ENCODE measurements around the gene CCDC51. TPM values are rescaled to one million over a fixed set of nuclear protein-coding genes. Genes with fewer than 3 reads are reported as not detected.

The CCDC51 gene
- total and polyA plus RNA-seq, 2 experiments from 2014 or later, result 20.8 to 24.1 TPM

DNA sequence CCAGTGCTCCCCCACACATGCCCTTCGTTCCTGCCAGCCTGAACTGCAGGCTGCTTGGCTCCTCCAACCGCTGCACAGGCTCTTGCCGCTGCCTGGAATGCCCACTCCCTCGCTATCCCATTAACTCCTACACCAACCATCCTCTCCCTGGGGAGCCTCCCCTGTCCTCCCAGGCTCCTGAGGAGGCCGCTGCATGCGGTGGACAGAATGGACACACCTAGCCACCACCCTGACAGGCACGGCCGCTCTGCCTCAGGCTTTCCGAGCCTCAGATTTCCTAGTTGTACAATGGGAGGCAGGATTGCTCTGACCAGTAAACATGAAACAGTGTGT lies 12.3 kb downstream of the CCDC51 start:
- H4K20me1 ChIP-seq (replicated peaks; ENCODE audit: insufficient read depth), result peaks cover 21% of the 10 kb centered on the region
- Mint-ChIP-seq H3K9me3 (peaks cover 3% of the 10 kb centered on the region; the same call in 1 of the 3 replicates), H3K36me3 (ENCODE audit: low read depth) (peaks cover 43% of the 10 kb centered on the region), H3K4me1 (peaks cover 61% of the 10 kb centered on the region), H3K27ac (peak overlapping the region; percentile 92; the same call in 1 of the 2 replicates), H3K4me3 (peak overlapping the region; percentile 86), H3K27me3 (ENCODE audit: insufficient read depth, low read depth, poor library complexity) (peaks cover 18% of the 10 kb centered on the region)
- ATAC-seq (no peak), DNase-seq (ENCODE audit: low spot score) (no peak)
- H3K4me1 ChIP-seq (ENCODE audit: insufficient read depth), result peaks cover 35% of the 10 kb centered on the region
- H3K4me2 ChIP-seq, result peak overlapping the region; percentile 86
- peaks cover 65% of the 10 kb centered on the region for H3K79me2 ChIP-seq (replicated peaks; ENCODE audit: insufficient read depth)
- H3K27ac ChIP-seq (ENCODE audit: low read depth), result 0 out of 2 replicates have a peak overlapping the region, but pooled peaks have one; percentile 19
- H2AFZ ChIP-seq, result no peak overlapping the region
- H3K9me2 ChIP-seq (ENCODE audit: insufficient read depth), result no peaks in the 10 kb centered on the region
- peaks cover 10% of the 10 kb centered on the region for H3K36me3 ChIP-seq (ENCODE audit: insufficient read depth)
- H3K4me3 ChIP-seq, result peak overlapping the region; percentile 84
- peaks cover 20% of the 10 kb centered on the region for H3F3A ChIP-seq (replicated peaks; ENCODE audit: low read depth)
- H3K27me3 ChIP-seq (ENCODE audit: insufficient read depth), result no peaks in the 10 kb centered on the region
- TF ChIP-seq NANOG (IDR thresholded peaks at IDR 0.05; ENCODE audit: borderline replicate concordance) (no peak), JUNB (IDR thresholded peaks at IDR 0.05; ENCODE audit: unreplicated experiment) (no peak), EZH2phosphoT487 (IDR thresholded peaks at IDR 0.05; ENCODE audit: unreplicated experiment) (no peak), STAT1 (IDR thresholded peaks at IDR 0.05; ENCODE audit: unreplicated experiment) (no peak), ZNF114 (CRISPR knock-in tag; IDR thresholded peaks at IDR 0.05) (no peak), EZH2 (IDR thresholded peaks at IDR 0.05; ENCODE audit: low read depth, unreplicated experiment) (no peak), ZNF331 (CRISPR knock-in tag; IDR thresholded peaks at IDR 0.05; ENCODE audit: low read depth) (no peak), POLR2AphosphoS5 (IDR thresholded peaks at IDR 0.05; ENCODE audit: low read depth) (no peak)
- TF ChIP-seq, protein P1, sequence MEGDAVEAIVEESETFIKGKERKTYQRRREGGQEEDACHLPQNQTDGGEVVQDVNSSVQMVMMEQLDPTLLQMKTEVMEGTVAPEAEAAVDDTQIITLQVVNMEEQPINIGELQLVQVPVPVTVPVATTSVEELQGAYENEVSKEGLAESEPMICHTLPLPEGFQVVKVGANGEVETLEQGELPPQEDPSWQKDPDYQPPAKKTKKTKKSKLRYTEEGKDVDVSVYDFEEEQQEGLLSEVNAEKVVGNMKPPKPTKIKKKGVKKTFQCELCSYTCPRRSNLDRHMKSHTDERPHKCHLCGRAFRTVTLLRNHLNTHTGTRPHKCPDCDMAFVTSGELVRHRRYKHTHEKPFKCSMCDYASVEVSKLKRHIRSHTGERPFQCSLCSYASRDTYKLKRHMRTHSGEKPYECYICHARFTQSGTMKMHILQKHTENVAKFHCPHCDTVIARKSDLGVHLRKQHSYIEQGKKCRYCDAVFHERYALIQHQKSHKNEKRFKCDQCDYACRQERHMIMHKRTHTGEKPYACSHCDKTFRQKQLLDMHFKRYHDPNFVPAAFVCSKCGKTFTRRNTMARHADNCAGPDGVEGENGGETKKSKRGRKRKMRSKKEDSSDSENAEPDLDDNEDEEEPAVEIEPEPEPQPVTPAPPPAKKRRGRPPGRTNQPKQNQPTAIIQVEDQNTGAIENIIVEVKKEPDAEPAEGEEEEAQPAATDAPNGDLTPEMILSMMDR (conservative IDR thresholded peaks at IDR 0.05; ENCODE audit: low read depth in 2 of 2), result no peak
- TF ChIP-seq, protein P2, sequence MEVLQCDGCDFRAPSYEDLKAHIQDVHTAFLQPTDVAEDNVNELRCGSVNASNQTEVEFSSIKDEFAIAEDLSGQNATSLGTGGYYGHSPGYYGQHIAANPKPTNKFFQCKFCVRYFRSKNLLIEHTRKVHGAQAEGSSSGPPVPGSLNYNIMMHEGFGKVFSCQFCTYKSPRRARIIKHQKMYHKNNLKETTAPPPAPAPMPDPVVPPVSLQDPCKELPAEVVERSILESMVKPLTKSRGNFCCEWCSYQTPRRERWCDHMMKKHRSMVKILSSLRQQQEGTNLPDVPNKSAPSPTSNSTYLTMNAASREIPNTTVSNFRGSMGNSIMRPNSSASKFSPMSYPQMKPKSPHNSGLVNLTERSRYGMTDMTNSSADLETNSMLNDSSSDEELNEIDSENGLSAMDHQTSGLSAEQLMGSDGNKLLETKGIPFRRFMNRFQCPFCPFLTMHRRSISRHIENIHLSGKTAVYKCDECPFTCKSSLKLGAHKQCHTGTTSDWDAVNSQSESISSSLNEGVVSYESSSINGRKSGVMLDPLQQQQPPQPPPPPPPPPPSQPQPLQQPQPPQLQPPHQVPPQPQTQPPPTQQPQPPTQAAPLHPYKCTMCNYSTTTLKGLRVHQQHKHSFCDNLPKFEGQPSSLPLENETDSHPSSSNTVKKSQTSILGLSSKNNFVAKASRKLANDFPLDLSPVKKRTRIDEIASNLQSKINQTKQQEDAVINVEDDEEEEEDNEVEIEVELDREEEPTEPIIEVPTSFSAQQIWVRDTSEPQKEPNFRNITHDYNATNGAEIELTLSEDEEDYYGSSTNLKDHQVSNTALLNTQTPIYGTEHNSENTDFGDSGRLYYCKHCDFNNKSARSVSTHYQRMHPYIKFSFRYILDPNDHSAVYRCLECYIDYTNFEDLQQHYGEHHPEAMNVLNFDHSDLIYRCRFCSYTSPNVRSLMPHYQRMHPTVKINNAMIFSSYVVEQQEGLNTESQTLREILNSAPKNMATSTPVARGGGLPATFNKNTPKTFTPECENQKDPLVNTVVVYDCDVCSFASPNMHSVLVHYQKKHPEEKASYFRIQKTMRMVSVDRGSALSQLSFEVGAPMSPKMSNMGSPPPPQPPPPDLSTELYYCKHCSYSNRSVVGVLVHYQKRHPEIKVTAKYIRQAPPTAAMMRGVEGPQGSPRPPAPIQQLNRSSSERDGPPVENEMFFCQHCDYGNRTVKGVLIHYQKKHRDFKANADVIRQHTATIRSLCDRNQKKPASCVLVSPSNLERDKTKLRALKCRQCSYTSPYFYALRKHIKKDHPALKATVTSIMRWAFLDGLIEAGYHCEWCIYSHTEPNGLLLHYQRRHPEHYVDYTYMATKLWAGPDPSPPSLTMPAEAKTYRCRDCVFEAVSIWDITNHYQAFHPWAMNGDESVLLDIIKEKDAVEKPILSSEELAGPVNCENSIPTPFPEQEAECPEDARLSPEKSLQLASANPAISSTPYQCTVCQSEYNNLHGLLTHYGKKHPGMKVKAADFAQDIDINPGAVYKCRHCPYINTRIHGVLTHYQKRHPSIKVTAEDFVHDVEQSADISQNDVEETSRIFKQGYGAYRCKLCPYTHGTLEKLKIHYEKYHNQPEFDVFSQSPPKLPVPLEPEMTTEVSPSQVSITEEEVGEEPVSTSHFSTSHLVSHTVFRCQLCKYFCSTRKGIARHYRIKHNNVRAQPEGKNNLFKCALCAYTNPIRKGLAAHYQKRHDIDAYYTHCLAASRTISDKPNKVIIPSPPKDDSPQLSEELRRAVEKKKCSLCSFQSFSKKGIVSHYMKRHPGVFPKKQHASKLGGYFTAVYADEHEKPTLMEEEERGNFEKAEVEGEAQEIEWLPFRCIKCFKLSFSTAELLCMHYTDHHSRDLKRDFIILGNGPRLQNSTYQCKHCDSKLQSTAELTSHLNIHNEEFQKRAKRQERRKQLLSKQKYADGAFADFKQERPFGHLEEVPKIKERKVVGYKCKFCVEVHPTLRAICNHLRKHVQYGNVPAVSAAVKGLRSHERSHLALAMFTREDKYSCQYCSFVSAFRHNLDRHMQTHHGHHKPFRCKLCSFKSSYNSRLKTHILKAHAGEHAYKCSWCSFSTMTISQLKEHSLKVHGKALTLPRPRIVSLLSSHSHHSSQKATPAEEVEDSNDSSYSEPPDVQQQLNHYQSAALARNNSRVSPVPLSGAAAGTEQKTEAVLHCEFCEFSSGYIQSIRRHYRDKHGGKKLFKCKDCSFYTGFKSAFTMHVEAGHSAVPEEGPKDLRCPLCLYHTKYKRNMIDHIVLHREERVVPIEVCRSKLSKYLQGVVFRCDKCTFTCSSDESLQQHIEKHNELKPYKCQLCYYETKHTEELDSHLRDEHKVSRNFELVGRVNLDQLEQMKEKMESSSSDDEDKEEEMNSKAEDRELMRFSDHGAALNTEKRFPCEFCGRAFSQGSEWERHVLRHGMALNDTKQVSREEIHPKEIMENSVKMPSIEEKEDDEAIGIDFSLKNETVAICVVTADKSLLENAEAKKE (CRISPR knock-in tag; IDR thresholded peaks at IDR 0.05), result no peak

All from GM23338 (cell line).